Neural crest cell (in vitro differentiated cells): ENCODE results near the gene DIPK1A. TPM values are rescaled to one million over a fixed set of nuclear protein-coding genes. Genes with fewer than 3 reads are reported as not detected.

Experiments
- DNase-seq: peaks from one replicate; pipeline ENCODE4 v3.0.0; 2021; ENCODE audit warnings: low read depth, mixed read lengths, low spot score
- H3K27ac Mint-ChIP-seq: one replicate; pipeline ENCODE4 v1.8.0; 2021; ENCODE audit warnings: mild to moderate bottlenecking, mixed read lengths; ENCODE audit not compliant: unreplicated experiment
- H3K27me3 Mint-ChIP-seq: 2 replicates; pipeline ENCODE4 v1.8.0; 2021; ENCODE audit warnings: low read depth, mild to moderate bottlenecking, mixed read lengths
- H3K36me3 Mint-ChIP-seq: 2 replicates; pipeline ENCODE4 v1.8.0; 2021; ENCODE audit warnings: low read depth, mild to moderate bottlenecking, mixed read lengths
- H3K4me1 Mint-ChIP-seq: 2 replicates; pipeline ENCODE4 v1.8.0; 2021; ENCODE audit warnings: mixed read lengths
- H3K4me3 Mint-ChIP-seq: one replicate; pipeline ENCODE4 v1.8.0; 2021; ENCODE audit warnings: mild to moderate bottlenecking, mixed read lengths
- H3K9me3 Mint-ChIP-seq: 2 replicates; pipeline ENCODE4 v1.8.0; 2021; ENCODE audit warnings: mixed read lengths
- CTCF ChIP-seq: fragments of 200-600 bp; sonication (generic); conservative IDR thresholded peaks from 2 replicates; pipeline ENCODE4 v1.5.0; 2021; ENCODE audit warnings: antibody characterized with exemption, mild to moderate bottlenecking
- total RNA-seq: library from RNA; stranded (reverse); gene quantifications from 2 replicates; pipeline ENCODE4 v1.2.1, GENCODE V29; 2021

Gene DIPK1A
- total RNA-seq, 1 donor from 2014 or later: 2.3 TPM

GRCh38 chr1:92948071-92948470, 13.2 kb downstream of the DIPK1A start:
- Mint-ChIP-seq H3K27me3 (no peaks in the 10 kb centered on the region), H3K9me3 (no peaks in the 10 kb centered on the region), H3K4me1 (no peaks in the 10 kb centered on the region), H3K36me3 (no peaks in the 10 kb centered on the region), H3K27ac (no peak overlapping the region), H3K4me3 (no peak overlapping the region)
- TF ChIP-seq CTCF: no peak
- no peak for DNase-seq

- H3K36me3 Mint-ChIP-seq: no peaks in the 10 kb centered on the region
- no peak for DNase-seq
- H3K4me1 Mint-ChIP-seq: no peaks in the 10 kb centered on the region
- no peaks in the 10 kb centered on the region for H3K27me3 Mint-ChIP-seq
- no peak overlapping the region for H3K4me3 Mint-ChIP-seq
- H3K27ac Mint-ChIP-seq: no peak overlapping the region
- no peak for TF ChIP-seq CTCF
- H3K9me3 Mint-ChIP-seq: no peaks in the 10 kb centered on the region
These were observed 15.5 kb downstream of the DIPK1A start for GRCh38 chr1:92945748-92946270.

- Mint-ChIP-seq H3K4me3 (no peak overlapping the region), H3K27me3 (no peaks in the 10 kb centered on the region), H3K4me1 (no peaks in the 10 kb centered on the region), H3K9me3 (no peaks in the 10 kb centered on the region), H3K27ac (no peak overlapping the region), H3K36me3 (no peaks in the 10 kb centered on the region)
- DNase-seq: no peak
- TF ChIP-seq CTCF: no peak
These were observed 16.1 kb downstream of the DIPK1A start for GRCh38 chr1:92944901-92945747.

- H3K4me1 Mint-ChIP-seq: no peaks in the 10 kb centered on the region
- H3K27ac Mint-ChIP-seq: no peak overlapping the region
- no peaks in the 10 kb centered on the region for H3K27me3 Mint-ChIP-seq
- no peaks in the 10 kb centered on the region for H3K9me3 Mint-ChIP-seq
- no peak for DNase-seq
- TF ChIP-seq CTCF: no peak
- H3K36me3 Mint-ChIP-seq: no peaks in the 10 kb centered on the region
- H3K4me3 Mint-ChIP-seq: no peak overlapping the region
These were observed 17.8 kb downstream of the DIPK1A start for GRCh38 chr1:92943502-92943847.

GRCh38 chr1:92940541-92940940, 20.7 kb downstream of the DIPK1A start:
- Mint-ChIP-seq H3K27ac (no peak overlapping the region), H3K9me3 (no peaks in the 10 kb centered on the region), H3K36me3 (no peaks in the 10 kb centered on the region), H3K4me3 (no peak overlapping the region), H3K4me1 (no peaks in the 10 kb centered on the region), H3K27me3 (no peaks in the 10 kb centered on the region)
- DNase-seq: no peak
- no peak for TF ChIP-seq CTCF
